Loucy (cell line): ENCODE measurements around the gene NUP214.
"Not testable (repeated sequence)": the region's sequence is repeated elsewhere in the genome, so short reads cannot be mapped to it uniquely, and the experiment has no call there.

Experiments used
- EZH2phosphoT487 ChIP-seq: fragments of 200-600 bp; IDR thresholded peaks from 2 replicates; pipeline ENCODE4 v1.6.1; 2018; ENCODE audit warnings: antibody characterized with exemption, mild to moderate bottlenecking, moderate library complexity, borderline replicate concordance
- TF ChIP-seq, protein P1 (sequence below): fragments of 200-600 bp; sonication (generic); conservative IDR thresholded peaks from 2 replicates; pipeline ENCODE4 v1.5.1; 2014; ENCODE audit warnings: mild to moderate bottlenecking, antibody characterized with exemption, low read length

DNA sequence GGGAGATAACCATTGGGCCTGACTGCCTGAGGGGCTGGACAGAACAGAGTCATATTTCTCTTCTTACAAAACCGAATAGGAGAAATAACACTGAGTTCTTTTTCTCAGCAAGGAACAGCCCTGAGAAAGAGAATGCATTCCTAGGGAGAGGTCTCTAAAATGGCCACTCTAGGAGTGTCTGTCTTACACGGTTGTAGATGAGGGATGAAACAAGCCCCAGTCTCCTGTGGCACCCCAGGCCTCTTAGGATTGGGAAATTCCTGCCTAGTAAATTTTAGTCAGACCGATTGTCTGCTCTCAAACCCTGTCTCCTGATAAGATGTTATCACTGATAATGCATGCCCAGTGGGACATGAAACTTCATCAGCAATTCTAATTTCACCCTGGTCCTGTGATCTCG is 86.5 kb downstream of the NUP214 start:
- TF ChIP-seq, protein P1, sequence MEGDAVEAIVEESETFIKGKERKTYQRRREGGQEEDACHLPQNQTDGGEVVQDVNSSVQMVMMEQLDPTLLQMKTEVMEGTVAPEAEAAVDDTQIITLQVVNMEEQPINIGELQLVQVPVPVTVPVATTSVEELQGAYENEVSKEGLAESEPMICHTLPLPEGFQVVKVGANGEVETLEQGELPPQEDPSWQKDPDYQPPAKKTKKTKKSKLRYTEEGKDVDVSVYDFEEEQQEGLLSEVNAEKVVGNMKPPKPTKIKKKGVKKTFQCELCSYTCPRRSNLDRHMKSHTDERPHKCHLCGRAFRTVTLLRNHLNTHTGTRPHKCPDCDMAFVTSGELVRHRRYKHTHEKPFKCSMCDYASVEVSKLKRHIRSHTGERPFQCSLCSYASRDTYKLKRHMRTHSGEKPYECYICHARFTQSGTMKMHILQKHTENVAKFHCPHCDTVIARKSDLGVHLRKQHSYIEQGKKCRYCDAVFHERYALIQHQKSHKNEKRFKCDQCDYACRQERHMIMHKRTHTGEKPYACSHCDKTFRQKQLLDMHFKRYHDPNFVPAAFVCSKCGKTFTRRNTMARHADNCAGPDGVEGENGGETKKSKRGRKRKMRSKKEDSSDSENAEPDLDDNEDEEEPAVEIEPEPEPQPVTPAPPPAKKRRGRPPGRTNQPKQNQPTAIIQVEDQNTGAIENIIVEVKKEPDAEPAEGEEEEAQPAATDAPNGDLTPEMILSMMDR: not testable (repeated sequence)
- not testable (repeated sequence) for TF ChIP-seq EZH2phosphoT487
